GM12875 (cell line): ENCODE measurements around the gene ATF2.
"Not testable (repeated sequence)": the region's sequence is repeated elsewhere in the genome, so short reads cannot be mapped to it uniquely, and the experiment has no call there.

Source experiments
- H3K4me3 ChIP-seq: one replicate; pipeline ENCODE4 v1.5.1; 2011; ENCODE audit warnings: low read depth, low read length, control low read depth
- CTCF ChIP-seq: IDR thresholded peaks from 2 replicates; pipeline ENCODE4 v1.5.1; 2011; ENCODE audit warnings: low read depth, mild to moderate bottlenecking, control low read depth, inconsistent platforms, low read length, moderate library complexity, borderline replicate concordance; ENCODE audit not compliant: insufficient read depth

The ATF2 gene

GRCh38 chr2:175131252-175131651, 36.8 kb downstream of the ATF2 start:
- no peak for TF ChIP-seq CTCF
- no peak overlapping the region for H3K4me3 ChIP-seq

- H3K4me3 ChIP-seq = no peak overlapping the region
- no peak for TF ChIP-seq CTCF
These were observed 41.3 kb downstream of the ATF2 start for GRCh38 chr2:175126661-175127060.

GRCh38 chr2:175123254-175123653, 44.7 kb downstream of the ATF2 start:
- H3K4me3 ChIP-seq = no peak overlapping the region
- no peak for TF ChIP-seq CTCF

- TF ChIP-seq CTCF = peak; percentile 54; the same call in 1 of the 2 replicates
These were observed 56.8 kb downstream of the ATF2 start for GRCh38 chr2:175111200-175111657.

DNA sequence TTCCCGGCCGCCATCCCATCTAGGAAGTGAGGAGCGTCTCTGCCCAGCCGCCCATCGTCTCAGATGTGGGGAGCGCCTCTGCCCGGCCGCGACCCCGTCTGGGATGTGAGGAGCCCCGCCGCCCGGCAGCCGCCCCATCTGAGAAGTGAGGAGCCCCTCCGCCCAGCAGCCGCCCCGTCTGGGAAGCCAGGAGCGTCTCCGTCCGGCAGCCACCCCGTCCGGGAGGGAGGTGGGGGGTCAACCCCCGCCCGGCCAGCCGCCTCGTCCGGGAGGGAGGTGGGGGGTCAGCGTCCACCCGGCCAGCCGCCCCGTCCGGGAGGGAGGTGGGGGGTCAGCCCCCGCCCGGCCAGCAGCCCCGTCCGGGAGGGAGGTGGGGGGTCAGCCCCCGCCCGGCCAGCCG, 59.9 kb downstream of the ATF2 start:
- H3K4me3 ChIP-seq = not testable (repeated sequence)

More at GRCh38 chr2:175111200-175111657, 56.8 kb downstream of the ATF2 start:
- H3K4me3 ChIP-seq = no peak overlapping the region

DNA sequence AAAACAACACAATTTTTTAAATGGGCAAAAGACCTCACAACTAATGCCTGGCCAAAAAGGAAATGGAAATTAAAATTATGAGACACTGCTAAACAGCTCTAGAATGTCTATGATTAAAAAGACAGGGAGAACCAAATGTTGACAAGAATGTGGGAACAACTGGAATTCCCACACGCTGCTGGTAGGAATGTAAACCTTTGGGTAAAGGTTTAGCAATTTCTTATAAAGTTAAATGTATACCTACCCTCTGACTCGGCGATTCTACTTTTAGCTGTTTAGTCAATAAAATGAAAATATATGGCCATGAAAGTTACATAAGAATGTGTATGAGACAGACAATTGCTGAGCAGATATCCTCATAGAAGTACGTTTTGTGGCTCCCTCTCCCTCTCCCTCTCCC, 60.9 kb downstream of the ATF2 start:
- no peak overlapping the region for H3K4me3 ChIP-seq
- no peak for TF ChIP-seq CTCF

- H3K4me3 ChIP-seq = no peak overlapping the region
- TF ChIP-seq CTCF = no peak
These were observed 64.8 kb downstream of the ATF2 start for GRCh38 chr2:175103191-175103590.

DNA sequence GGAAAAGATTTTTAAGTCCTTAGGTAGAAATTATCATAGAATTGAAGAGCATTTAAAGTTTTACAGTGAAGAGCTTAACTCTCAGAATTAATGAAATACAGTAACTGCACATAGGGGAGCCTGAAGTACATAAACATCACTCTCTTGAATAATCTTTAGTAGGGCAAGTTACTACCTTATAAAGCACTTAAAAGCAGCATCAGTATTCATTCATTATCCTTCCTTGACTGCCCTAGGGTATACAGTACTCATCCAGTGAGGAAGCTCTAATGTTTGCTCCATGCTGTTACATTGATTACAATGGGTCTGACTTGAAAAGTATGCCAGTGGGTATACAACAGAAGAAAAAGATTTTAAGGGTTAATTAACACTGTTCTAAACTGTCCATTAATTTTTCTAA, 66.5 kb downstream of the ATF2 start:
- H3K4me3 ChIP-seq = no peak overlapping the region
- TF ChIP-seq CTCF = no peak
